Activated CD4-positive, alpha-beta T cell treated with anti-CD3 and anti-CD28 coated beads, Interleukin-2, amount 50 U/mL, for 24 hours (primary cell): ENCODE data around the gene STAC3.
A peak's percentile ranks its signal among the peaks of the same experiment; 100 is the strongest.

Experiments used
- DNase-seq, 2 donors: peaks; one replicate each; pipeline ENCODE4 v3.0.0-alpha.2; 2020; ENCODE audit warnings: low read depth in 1 of 2, low spot score in 1 of 2

The STAC3 gene

GRCh38 chr12:57223191-57224165 is 27.5 kb downstream of the STAC3 start:
- DNase-seq, result no peak

- no peak for DNase-seq
These were observed 28.4 kb downstream of the STAC3 start for GRCh38 chr12:57222286-57223190.

- no peak for DNase-seq
These were observed 29.6 kb downstream of the STAC3 start for GRCh38 chr12:57221169-57221917.

- no peak for DNase-seq
These were observed 30.2 kb downstream of the STAC3 start for GRCh38 chr12:57220770-57221168.

- DNase-seq, result no peak
These were observed 30.8 kb downstream of the STAC3 start for GRCh38 chr12:57219993-57220754.

- DNase-seq, result no peak
These were observed 31.6 kb downstream of the STAC3 start for GRCh38 chr12:57219205-57219992.

GRCh38 chr12:57218030-57218853 is 32.7 kb downstream of the STAC3 start:
- DNase-seq, result no peak

- no peak for DNase-seq
These were observed 33.8 kb downstream of the STAC3 start for GRCh38 chr12:57216921-57217879.

- DNase-seq, result no peak
These were observed 34.7 kb downstream of the STAC3 start, which contains the start of gene NXPH4 for GRCh38 chr12:57216014-57216911. Gene NXPH4, plus strand, starts transcription at chr12:57216794. Its CDS starts 176 bp downstream, at chr12:57216970.

GRCh38 chr12:57215668-57216013 is 35.3 kb downstream of the STAC3 start:
- no peak for DNase-seq

- DNase-seq, result no peak
These were observed 35.9 kb downstream of the STAC3 start for GRCh38 chr12:57215065-57215464.

- DNase-seq, result peak; percentile 43 to 44
These were observed 36.6 kb downstream of the STAC3 start for GRCh38 chr12:57214398-57214781.

GRCh38 chr12:57213763-57214397 is 37.1 kb downstream of the STAC3 start:
- no peak for DNase-seq

GRCh38 chr12:57213058-57213715 is 37.8 kb downstream of the STAC3 start:
- DNase-seq, result peak; percentile 72 to 76

GRCh38 chr12:57212701-57213057 is 38.3 kb downstream of the STAC3 start:
- no peak for DNase-seq
